Measurements from ENCODE around the gene SMIM10L2A.

Gene SMIM10L2A

GRCh38 chrX:135393051-135393450 is 28.7 kb upstream of the SMIM10L2A start:
- no peaks in the 10 kb centered on the region for H3K9me3 ChIP-seq (replicated peaks; ENCODE audit: insufficient read depth, low read length)
- no peaks in the 10 kb centered on the region for H3K9me2 ChIP-seq (replicated peaks; ENCODE audit: insufficient read depth, low read length)
- no peaks in the 10 kb centered on the region for H3K36me3 ChIP-seq (replicated peaks; ENCODE audit: insufficient read depth, low read length)
- H3K79me2 ChIP-seq (ENCODE audit: low read length): no peaks in the 10 kb centered on the region
- H3K27ac ChIP-seq (ENCODE audit: low read length): no peak overlapping the region
- DNase-seq: no peak
- no peak overlapping the region for H3K4me3 ChIP-seq (ENCODE audit: low read length)
- no peak overlapping the region for H2AFZ ChIP-seq (ENCODE audit: low read length)
- H3K9ac ChIP-seq (ENCODE audit: low read length): no peak overlapping the region
- H3K4me2 ChIP-seq (ENCODE audit: low read depth, low read length): no peak overlapping the region
- TF ChIP-seq EZH2 (optimal IDR thresholded peaks at IDR 0.05; ENCODE audit: low read depth, low read length) (no peak), CTCF (IDR thresholded peaks at IDR 0.05; ENCODE audit: low read length) (no peak)
- H3K4me1 ChIP-seq (ENCODE audit: low read length): no peaks in the 10 kb centered on the region
- H3K27me3 ChIP-seq (replicated peaks; ENCODE audit: insufficient read depth, low read length): no peaks in the 10 kb centered on the region
- H3F3A ChIP-seq (ENCODE audit: insufficient read depth, low read length): no peaks in the 10 kb centered on the region
- no peaks in the 10 kb centered on the region for H4K20me1 ChIP-seq (ENCODE audit: insufficient read depth, low read length)

- Histone ChIP-seq H3K4me1 (ENCODE audit: low read length) (no peaks in the 10 kb centered on the region), H4K20me1 (ENCODE audit: insufficient read depth, low read length) (no peaks in the 10 kb centered on the region), H3F3A (ENCODE audit: insufficient read depth, low read length) (no peaks in the 10 kb centered on the region), H3K79me2 (ENCODE audit: low read length) (no peaks in the 10 kb centered on the region), H3K9me3 (replicated peaks; ENCODE audit: insufficient read depth, low read length) (no peaks in the 10 kb centered on the region), H3K4me3 (ENCODE audit: low read length) (no peak overlapping the region), H3K36me3 (replicated peaks; ENCODE audit: insufficient read depth, low read length) (no peaks in the 10 kb centered on the region), H3K9me2 (replicated peaks; ENCODE audit: insufficient read depth, low read length) (no peaks in the 10 kb centered on the region), H3K27me3 (replicated peaks; ENCODE audit: insufficient read depth, low read length) (no peaks in the 10 kb centered on the region), H3K27ac (ENCODE audit: low read length) (no peak overlapping the region), H2AFZ (ENCODE audit: low read length) (no peak overlapping the region), H3K9ac (ENCODE audit: low read length) (no peak overlapping the region), H3K4me2 (ENCODE audit: low read depth, low read length) (no peak overlapping the region)
- no peak for DNase-seq
- TF ChIP-seq EZH2 (optimal IDR thresholded peaks at IDR 0.05; ENCODE audit: low read depth, low read length): no peak
- no peak for TF ChIP-seq CTCF (IDR thresholded peaks at IDR 0.05; ENCODE audit: low read length)
- no peak for TF ChIP-seq EZH2phosphoT487 (IDR thresholded peaks at IDR 0.05; ENCODE audit: low read length)
These were observed 26.7 kb upstream of the SMIM10L2A start for GRCh38 chrX:135395064-135395463.

- H3F3A ChIP-seq (ENCODE audit: insufficient read depth, low read length): no peaks in the 10 kb centered on the region
- H3K4me1 ChIP-seq (ENCODE audit: low read length): no peaks in the 10 kb centered on the region
- H2AFZ ChIP-seq (ENCODE audit: low read length): no peak overlapping the region
- no peaks in the 10 kb centered on the region for H3K9me2 ChIP-seq (replicated peaks; ENCODE audit: insufficient read depth, low read length)
- TF ChIP-seq CTCF (IDR thresholded peaks at IDR 0.05; ENCODE audit: low read length) (no peak), EZH2phosphoT487 (IDR thresholded peaks at IDR 0.05; ENCODE audit: low read length) (no peak), EZH2 (optimal IDR thresholded peaks at IDR 0.05; ENCODE audit: low read depth, low read length) (no peak)
- DNase-seq: no peak
- H4K20me1 ChIP-seq (ENCODE audit: insufficient read depth, low read length): no peaks in the 10 kb centered on the region
- H3K9me3 ChIP-seq (replicated peaks; ENCODE audit: insufficient read depth, low read length): no peaks in the 10 kb centered on the region
- no peaks in the 10 kb centered on the region for H3K36me3 ChIP-seq (replicated peaks; ENCODE audit: insufficient read depth, low read length)
- H3K27ac ChIP-seq (ENCODE audit: low read length): no peak overlapping the region
- H3K4me2 ChIP-seq (ENCODE audit: low read depth, low read length): no peak overlapping the region
- no peaks in the 10 kb centered on the region for H3K27me3 ChIP-seq (replicated peaks; ENCODE audit: insufficient read depth, low read length)
- no peak overlapping the region for H3K9ac ChIP-seq (ENCODE audit: low read length)
- no peaks in the 10 kb centered on the region for H3K79me2 ChIP-seq (ENCODE audit: low read length)
- H3K4me3 ChIP-seq (ENCODE audit: low read length): no peak overlapping the region
These were observed 25.6 kb upstream of the SMIM10L2A start for GRCh38 chrX:135396109-135396508.
